Occipital lobe (tissue), 2 donors: Measurements from ENCODE around the gene PEX11G. TPM values are rescaled to one million over a fixed set of nuclear protein-coding genes. Genes with fewer than 3 reads are reported as not detected.
"Not testable (repeated sequence)": the region's sequence is repeated elsewhere in the genome, so short reads cannot be mapped to it uniquely, and the experiment has no call there.

Experiments
- DNase-seq: peaks from one replicate; lab custom pipeline; 2025; lab: John Stamatoyannopoulos, UW
- total RNA-seq: library from RNA; depleted of rRNA; stranded (reverse); fragments of >200 nt; gene quantifications from one replicate; pipeline ENCODE4 v1.2.3, GENCODE V29; 2014

The PEX11G gene
- total RNA-seq, 1 donor from 2014 or later, result 0.94 TPM

- no peak for DNase-seq
Measured at GRCh38 chr19:7469669-7470285, 19.1 kb downstream of the PEX11G start.

GRCh38 chr19:7468840-7469239 lies 20.0 kb downstream of the PEX11G start:
- no peak for DNase-seq

GRCh38 chr19:7467009-7467989 lies 21.5 kb downstream of the PEX11G start:
- DNase-seq, result no peak

GRCh38 chr19:7463575-7463974 lies 25.3 kb downstream of the PEX11G start:
- no peak for DNase-seq

- no peak for DNase-seq
Measured at GRCh38 chr19:7461841-7462629, 26.8 kb downstream of the PEX11G start.

- DNase-seq, result no peak
Measured at GRCh38 chr19:7460562-7460966, 28.3 kb downstream of the PEX11G start.

GRCh38 chr19:7459773-7460172 lies 29.1 kb downstream of the PEX11G start:
- DNase-seq, result no peak

GRCh38 chr19:7458675-7459074 lies 30.2 kb downstream of the PEX11G start:
- DNase-seq, result no peak

- no peak for DNase-seq
Measured at GRCh38 chr19:7456964-7457541, 31.8 kb downstream of the PEX11G start.

- DNase-seq, result no peak
Measured at GRCh38 chr19:7455600-7456296, 33.1 kb downstream of the PEX11G start.

- DNase-seq, result peak; percentile 16
Measured at GRCh38 chr19:7454998-7455397, 33.8 kb downstream of the PEX11G start.

GRCh38 chr19:7450243-7451223 lies 38.3 kb downstream of the PEX11G start:
- no peak for DNase-seq

GRCh38 chr19:7449391-7450070 lies 39.3 kb downstream of the PEX11G start:
- not testable (repeated sequence) for DNase-seq

- no peak for DNase-seq
Measured at GRCh38 chr19:7447648-7448047, 41.2 kb downstream of the PEX11G start.

GRCh38 chr19:7445104-7445503 lies 43.7 kb downstream of the PEX11G start:
- DNase-seq, result no peak

- DNase-seq, result no peak
Measured at GRCh38 chr19:7444042-7444441, 44.8 kb downstream of the PEX11G start.

GRCh38 chr19:7442423-7442822 lies 46.4 kb downstream of the PEX11G start:
- no peak for DNase-seq

GRCh38 chr19:7441468-7442146 lies 47.2 kb downstream of the PEX11G start:
- peak; percentile 47 for DNase-seq
